Measurements from ENCODE around the gene INS.

GRCh38 chr11:2122222-2122906, 38.6 kb downstream of the INS start:
- TF ChIP-seq ARNTL (CRISPR knock-in tag; IDR thresholded peaks at IDR 0.05) (no peak), ZNF431 (CRISPR knock-in tag; IDR thresholded peaks at IDR 0.05; ENCODE audit: borderline replicate concordance, low read depth) (no peak), TOE1 (CRISPR knock-in tag; IDR thresholded peaks at IDR 0.05) (no peak), THYN1 (CRISPR knock-in tag; IDR thresholded peaks at IDR 0.05; ENCODE audit: borderline replicate concordance, low read depth) (no peak), KLF16 (CRISPR knock-in tag; IDR thresholded peaks at IDR 0.05) (no peak), ZNF274 (CRISPR knock-in tag; IDR thresholded peaks at IDR 0.05) (no peak)
- TF ChIP-seq, protein P1, sequence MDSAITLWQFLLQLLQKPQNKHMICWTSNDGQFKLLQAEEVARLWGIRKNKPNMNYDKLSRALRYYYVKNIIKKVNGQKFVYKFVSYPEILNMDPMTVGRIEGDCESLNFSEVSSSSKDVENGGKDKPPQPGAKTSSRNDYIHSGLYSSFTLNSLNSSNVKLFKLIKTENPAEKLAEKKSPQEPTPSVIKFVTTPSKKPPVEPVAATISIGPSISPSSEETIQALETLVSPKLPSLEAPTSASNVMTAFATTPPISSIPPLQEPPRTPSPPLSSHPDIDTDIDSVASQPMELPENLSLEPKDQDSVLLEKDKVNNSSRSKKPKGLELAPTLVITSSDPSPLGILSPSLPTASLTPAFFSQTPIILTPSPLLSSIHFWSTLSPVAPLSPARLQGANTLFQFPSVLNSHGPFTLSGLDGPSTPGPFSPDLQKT (CRISPR knock-in tag; IDR thresholded peaks at IDR 0.05; ENCODE audit: borderline replicate concordance), result no peak
- TF ChIP-seq, protein P2, sequence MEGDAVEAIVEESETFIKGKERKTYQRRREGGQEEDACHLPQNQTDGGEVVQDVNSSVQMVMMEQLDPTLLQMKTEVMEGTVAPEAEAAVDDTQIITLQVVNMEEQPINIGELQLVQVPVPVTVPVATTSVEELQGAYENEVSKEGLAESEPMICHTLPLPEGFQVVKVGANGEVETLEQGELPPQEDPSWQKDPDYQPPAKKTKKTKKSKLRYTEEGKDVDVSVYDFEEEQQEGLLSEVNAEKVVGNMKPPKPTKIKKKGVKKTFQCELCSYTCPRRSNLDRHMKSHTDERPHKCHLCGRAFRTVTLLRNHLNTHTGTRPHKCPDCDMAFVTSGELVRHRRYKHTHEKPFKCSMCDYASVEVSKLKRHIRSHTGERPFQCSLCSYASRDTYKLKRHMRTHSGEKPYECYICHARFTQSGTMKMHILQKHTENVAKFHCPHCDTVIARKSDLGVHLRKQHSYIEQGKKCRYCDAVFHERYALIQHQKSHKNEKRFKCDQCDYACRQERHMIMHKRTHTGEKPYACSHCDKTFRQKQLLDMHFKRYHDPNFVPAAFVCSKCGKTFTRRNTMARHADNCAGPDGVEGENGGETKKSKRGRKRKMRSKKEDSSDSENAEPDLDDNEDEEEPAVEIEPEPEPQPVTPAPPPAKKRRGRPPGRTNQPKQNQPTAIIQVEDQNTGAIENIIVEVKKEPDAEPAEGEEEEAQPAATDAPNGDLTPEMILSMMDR (CRISPR knock-in tag; IDR thresholded peaks at IDR 0.05), result no peak; the same call in 1 of the 2 replicates

All from HepG2 (cell line).